ENCODE results near the gene SMIM13. TPM values are rescaled to one million over a fixed set of nuclear protein-coding genes. Genes with fewer than 3 reads are reported as not detected.

Gene SMIM13
- total RNA-seq, 1 donor from 2014 or later = 15.2 TPM

DNA sequence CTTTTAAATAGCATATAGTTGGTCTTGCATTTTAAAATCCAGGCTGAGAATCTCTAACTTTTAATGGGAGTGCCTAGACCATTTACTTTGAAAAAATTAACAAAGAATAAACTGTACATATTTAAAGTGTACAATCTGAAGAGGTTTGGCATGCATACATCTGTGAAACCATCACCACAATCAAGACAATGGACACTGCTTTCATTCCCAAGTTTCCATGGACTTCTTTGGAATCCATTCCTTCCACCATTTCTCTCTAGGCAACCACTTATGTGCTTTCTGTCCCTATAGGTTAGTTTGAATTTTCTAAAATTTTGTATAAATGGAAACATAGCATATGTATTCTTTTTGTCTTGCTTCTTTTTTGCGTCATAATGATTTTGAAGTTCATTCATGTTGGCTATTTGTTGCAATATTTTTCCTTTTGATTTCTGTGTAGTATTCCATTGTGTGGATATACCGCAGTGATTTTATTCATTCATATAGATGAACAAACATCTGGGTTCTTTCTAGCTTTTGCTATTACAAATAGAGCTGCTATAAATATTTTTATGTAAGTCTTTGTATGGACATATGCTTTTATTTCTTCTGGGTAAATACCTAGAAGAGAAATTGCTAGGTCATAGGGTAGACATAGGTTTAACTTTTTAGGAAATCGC lies 88.0 kb downstream of the SMIM13 start:
- peak; percentile 29 for DNase-seq
- intact Hi-C loops (cut with micrococcal nuclease) = no loop called here
- Mint-ChIP-seq H3K27me3 (no peaks in the 10 kb centered on the region), H3K4me1 (peaks cover 3% of the 10 kb centered on the region), H3K27ac (no peak overlapping the region), H3K9me3 (peaks cover 3% of the 10 kb centered on the region), H3K36me3 (ENCODE audit: low read depth) (peaks cover 43% of the 10 kb centered on the region), H3K4me3 (no peak overlapping the region)

DNA sequence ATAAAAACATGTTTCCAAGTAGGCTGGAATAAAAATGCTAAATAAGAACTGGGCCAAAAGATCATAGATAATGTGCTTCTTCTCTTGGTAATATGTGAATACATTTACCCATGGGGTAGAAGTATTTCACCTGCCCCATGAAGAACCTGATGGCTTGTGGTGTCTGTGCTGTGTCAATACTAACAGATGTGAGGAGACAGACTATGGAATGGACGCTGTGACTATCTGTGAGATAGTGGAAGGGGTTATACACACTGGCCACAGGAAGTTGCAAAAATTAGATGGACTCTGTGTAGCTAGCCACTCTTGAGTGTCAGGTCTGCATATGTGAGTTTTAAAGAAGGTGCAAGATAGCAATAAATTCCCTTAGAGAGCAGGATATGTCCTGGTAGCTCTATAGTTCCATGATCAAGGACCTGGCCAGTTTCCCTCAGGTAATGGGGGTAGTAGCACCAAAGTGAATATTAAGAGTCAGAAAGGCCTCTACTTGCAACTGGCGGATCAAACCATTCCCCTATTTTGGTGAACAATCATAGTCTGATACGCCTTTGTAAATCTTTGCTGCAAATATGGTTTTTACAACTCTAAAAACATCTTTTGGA lies 90.2 kb downstream of the SMIM13 start:
- no peak for DNase-seq
- intact Hi-C loops (cut with micrococcal nuclease) = no loop called here
- peaks cover 65% of the 10 kb centered on the region for H3K36me3 Mint-ChIP-seq (ENCODE audit: low read depth)
- no peaks in the 10 kb centered on the region for H3K27me3 Mint-ChIP-seq
- no peak overlapping the region for H3K27ac Mint-ChIP-seq
- peaks cover 3% of the 10 kb centered on the region for H3K9me3 Mint-ChIP-seq
- H3K4me1 Mint-ChIP-seq = peaks cover 2% of the 10 kb centered on the region
- H3K4me3 Mint-ChIP-seq = no peak overlapping the region

DNA sequence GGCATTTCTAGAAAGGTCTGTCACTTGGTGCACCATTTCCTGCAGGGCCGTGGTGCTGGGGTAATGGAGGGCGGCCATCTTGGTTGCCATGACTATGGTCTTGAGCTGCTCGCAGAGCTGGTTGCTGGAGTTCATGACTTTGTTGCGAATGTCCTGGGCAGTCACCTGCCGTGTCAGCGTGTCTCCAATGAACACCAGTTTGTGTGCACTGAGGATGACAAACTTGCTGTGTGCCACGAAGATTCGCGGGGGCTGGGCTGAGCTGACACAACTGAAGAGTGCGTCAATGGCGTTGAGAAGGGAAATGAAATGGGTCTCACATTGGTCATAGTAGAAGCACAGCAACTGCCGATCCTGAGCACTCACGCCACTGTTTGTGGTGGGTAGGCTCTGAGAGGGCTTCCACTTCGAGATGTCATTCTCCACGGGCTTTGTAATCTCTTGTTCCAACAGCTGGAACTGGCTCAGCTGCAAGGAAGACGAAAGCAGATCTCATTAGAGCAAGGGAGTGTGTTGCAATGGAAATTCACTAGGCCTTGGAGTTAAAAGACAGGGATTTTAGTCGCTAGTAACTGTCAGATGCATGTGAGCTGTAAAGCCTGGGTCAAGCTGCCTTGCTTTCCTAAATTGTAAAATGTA lies 91.7 kb downstream of the SMIM13 start:
- Mint-ChIP-seq H3K9me3 (peaks cover 3% of the 10 kb centered on the region), H3K4me1 (peaks cover 2% of the 10 kb centered on the region), H3K4me3 (no peak overlapping the region), H3K27me3 (no peaks in the 10 kb centered on the region), H3K27ac (no peak overlapping the region), H3K36me3 (ENCODE audit: low read depth) (peaks cover 74% of the 10 kb centered on the region)
- DNase-seq = no peak
- intact Hi-C loops (cut with micrococcal nuclease) = no loop called here

DNA sequence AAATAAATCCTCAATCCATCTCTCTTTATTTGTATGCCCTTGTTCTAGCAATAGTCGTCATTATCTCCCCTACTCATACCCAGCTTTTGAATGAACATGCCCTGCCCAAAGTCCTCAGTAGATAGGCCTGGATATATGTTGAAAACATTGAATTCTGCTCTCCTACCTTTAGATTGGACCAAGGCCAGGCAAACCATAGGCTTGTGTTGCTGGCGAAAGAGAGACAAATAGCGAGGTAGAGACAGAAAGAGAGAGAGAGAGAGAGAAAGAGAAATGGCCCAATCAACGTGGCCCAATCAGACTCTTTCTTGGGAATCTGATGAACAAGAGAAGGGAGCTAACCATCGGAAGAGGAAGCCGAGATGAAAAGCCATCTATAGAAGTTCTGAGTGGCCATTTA lies 93.7 kb downstream of the SMIM13 start:
- intact Hi-C loops (cut with micrococcal nuclease) = no loop called here
- Mint-ChIP-seq H3K4me3 (no peak overlapping the region), H3K36me3 (ENCODE audit: low read depth) (peaks cover 86% of the 10 kb centered on the region), H3K4me1 (peaks cover 2% of the 10 kb centered on the region), H3K9me3 (peaks cover 2% of the 10 kb centered on the region), H3K27ac (no peak overlapping the region), H3K27me3 (no peaks in the 10 kb centered on the region)
- no peak for DNase-seq

Other genes starting within 250 kb of the SMIM13 start
- gene GCM2, start 211.8 kb upstream of the SMIM13 start, total RNA-seq = not detected in 2 replicates
- not detected in 2 replicates for gene SYCP2L, start 206.8 kb upstream of the SMIM13 start, total RNA-seq
- not detected in 2 replicates for gene ELOVL2, start 49.5 kb upstream of the SMIM13 start, total RNA-seq
- not detected in 2 replicates for gene ERVFRD-1, start 17.9 kb downstream of the SMIM13 start, total RNA-seq
- 31.9 and 36.9 TPM in 2 replicates for gene NEDD9, start 138.8 kb downstream of the SMIM13 start, total RNA-seq

Measured in activated CD4-positive, alpha-beta T cell treated with anti-CD3 and anti-CD28 coated beads, Interleukin-2, amount 10 ng/mL, durations not matched to agents 24 days and 14 days (primary cell).